HG02970 (cell line): ENCODE results near the gene IGHMBP2.

Experiments
- ATAC-seq: cut with Tn5 transposase; IDR thresholded peaks from one replicate; pipeline ENCODE4 v1.9.1; 2021; ENCODE audit warnings: mild to moderate bottlenecking, moderate library complexity, moderate number of reproducible peaks; ENCODE audit not compliant: unreplicated experiment, low FRiP score

IGHMBP2 gene

GRCh38 chr11:68938816-68939582 is 35.3 kb downstream of the IGHMBP2 start:
- ATAC-seq = no peak

- no peak for ATAC-seq
These were observed 36.2 kb downstream of the IGHMBP2 start for GRCh38 chr11:68939583-68940555.

GRCh38 chr11:68940651-68941323 is 37.1 kb downstream of the IGHMBP2 start:
- ATAC-seq = no peak

GRCh38 chr11:68941324-68942094 is 37.8 kb downstream of the IGHMBP2 start:
- ATAC-seq = no peak

GRCh38 chr11:68942095-68942620 is 38.5 kb downstream of the IGHMBP2 start:
- ATAC-seq = no peak

- ATAC-seq = no peak
These were observed 39.1 kb downstream of the IGHMBP2 start for GRCh38 chr11:68942751-68943271.

GRCh38 chr11:68946416-68947090 is 42.9 kb downstream of the IGHMBP2 start:
- ATAC-seq = no peak

- ATAC-seq = no peak
These were observed 43.5 kb downstream of the IGHMBP2 start for GRCh38 chr11:68947151-68947550.

GRCh38 chr11:68948496-68948895 is 44.8 kb downstream of the IGHMBP2 start:
- ATAC-seq = no peak

- no peak for ATAC-seq
These were observed 45.2 kb downstream of the IGHMBP2 start for GRCh38 chr11:68948935-68949334.

- no peak for ATAC-seq
These were observed 46.6 kb downstream of the IGHMBP2 start for GRCh38 chr11:68950270-68950669.

GRCh38 chr11:68950762-68951161 is 47.1 kb downstream of the IGHMBP2 start:
- ATAC-seq = no peak

GRCh38 chr11:68954836-68955606 is 51.3 kb downstream of the IGHMBP2 start:
- ATAC-seq = no peak

- ATAC-seq = no peak
These were observed 51.9 kb downstream of the IGHMBP2 start for GRCh38 chr11:68955607-68955958.

- ATAC-seq = no peak
These were observed 52.5 kb downstream of the IGHMBP2 start for GRCh38 chr11:68956142-68956541.

- ATAC-seq = no peak
These were observed 53.0 kb downstream of the IGHMBP2 start for GRCh38 chr11:68956547-68957254.

- no peak for ATAC-seq
These were observed 54.5 kb downstream of the IGHMBP2 start for GRCh38 chr11:68958211-68958610.
